Transverse colon (tissue), 4 donors: Measurements from ENCODE around the gene LGALS12. TPM values are rescaled to one million over a fixed set of nuclear protein-coding genes. Genes with fewer than 3 reads are reported as not detected.
"Not testable (repeated sequence)": the region's sequence is repeated elsewhere in the genome, so short reads cannot be mapped to it uniquely, and the experiment has no call there.

Experiments used
- DNase-seq: peaks from one replicate; pipeline ENCODE4 v3.0.0-alpha.2; 2019
- H3K27ac ChIP-seq, 4 donors: fragments of 200-600 bp; sonication (generic); 2 replicates each; pipeline ENCODE4 v1.5.1; 2016 to 2018; ENCODE audit warnings: inconsistent platforms in 4 of 4
- H3K27me3 ChIP-seq: fragments of 200-600 bp; sonication (generic); 2 replicates; pipeline ENCODE4 v1.5.1; 2017; ENCODE audit warnings: inconsistent platforms
- H3K36me3 ChIP-seq, 4 donors: fragments of 200-600 bp; sonication (generic); 2 replicates each; pipeline ENCODE4 v1.5.1; 2017 to 2019; ENCODE audit warnings: inconsistent platforms in 4 of 4
- H3K4me1 ChIP-seq, 4 donors: fragments of 200-600 bp; sonication (generic); 2 replicates each; pipeline ENCODE4 v1.5.1; 2017 to 2020; ENCODE audit warnings: inconsistent platforms in 4 of 4
- H3K4me3 ChIP-seq, 4 donors: fragments of 200-600 bp; sonication (generic); 1 replicate in 1 of 4; 2 replicates in 3 of 4; pipeline versions ENCODE4 v1.5.1 to v1.6.1; 2017 to 2019; ENCODE audit warnings: inconsistent platforms in 4 of 4
- H3K9me3 ChIP-seq, 2 donors: fragments of 200-600 bp; sonication (generic); 2 replicates each; pipeline ENCODE4 v1.5.1; 2017 to 2019; ENCODE audit warnings: inconsistent platforms in 2 of 2
- CTCF ChIP-seq, 5 experiments: fragments of 200-600 bp in 3 of 5; fragments of 450-650 bp in 2 of 5; sonication (generic) in 3 of 5; IDR thresholded peaks; 1 replicate in 2 of 5; 2 replicates in 3 of 5; pipeline ENCODE4 v1.5.1; 2016 to 2017; ENCODE audit warnings: antibody characterized with exemption in 5 of 5, inconsistent platforms in 3 of 5, mild to moderate bottlenecking in 2 of 5, moderate library complexity in 1 of 5
- EP300 ChIP-seq: sonication (generic); formaldehyde crosslinking; IDR thresholded peaks from one replicate; pipeline ENCODE4 v1.6.1; 2017; ENCODE audit warnings: antibody characterized with exemption, low read depth
- POLR2A ChIP-seq: fragments of 450-650 bp; IDR thresholded peaks from one replicate; pipeline ENCODE4 v1.6.1; 2016; ENCODE audit warnings: antibody characterized with exemption, mild to moderate bottlenecking, moderate library complexity
- POLR2AphosphoS5 ChIP-seq, 3 donors: sonication (generic); formaldehyde crosslinking; IDR thresholded peaks; one replicate each; pipeline ENCODE4 v1.6.1; 2016; ENCODE audit warnings: antibody characterized with exemption in 3 of 3
- WGBS, 2 donors: methylation state at CpG; one replicate each; pipeline ENCODE4 v1.1.5; 2018; ENCODE audit warnings: low coverage in 1 of 2; 5-methylcytosine and 5-hydroxymethylcytosine counted together
- in situ Hi-C, 4 donors: fragments of 200-750 bp; cut with MboI; loops; one replicate each; pipeline versions ENCODE4 v1.15.0 to v1.15.1; 2017; ENCODE audit warnings: low sequenced_read_pairs in 3 of 4, low pct_ligation_motif_present in 1 of 4, low pct_unique_long_range_greater_than_20kb in 1 of 4
- intact Hi-C: fragments of 100-400 bp; cut with DNase I; formaldehyde crosslinking; loops from one replicate; pipeline ENCODE4 v1.15.1; 2023; ENCODE audit warnings: low total_unique reads
- total RNA-seq, 4 donors: library from RNA; depleted of rRNA; stranded (reverse); fragments of >200 nt; gene quantifications; one replicate each; pipeline ENCODE4 v1.1.0, GENCODE V29; 2016

LGALS12 gene
- total RNA-seq, 4 donors from 2014 or later = 0.64 TPM; not detected in 3

- Histone ChIP-seq H3K36me3 (no peaks in the 10 kb centered on the region), H3K9me3 (no peaks in the 10 kb centered on the region), H3K27me3 (no peaks in the 10 kb centered on the region), H3K4me1 (no peaks in the 10 kb centered on the region), H3K27ac (no peak overlapping the region), H3K4me3 (no peak overlapping the region)
- intact Hi-C loops = loop anchor here (1.0 kb wide), 1 partner anchor 34 kb away; no protein-coding TSS in a partner anchor
- in situ Hi-C loops = no loop called here
- 85 to 91% methylated on average over 3 to 5 of the region's 5 CpGs for WGBS, 2 donors
- TF ChIP-seq EP300 (no peak), POLR2A (no peak), POLR2AphosphoS5 (IDR thresholded peaks at IDR 0.05) (no peak), CTCF (IDR thresholded peaks at IDR 0.05) (no peak)
- no peak for DNase-seq
Observed at GRCh38 chr11:63520606-63521170, 14.8 kb downstream of the LGALS12 start.

GRCh38 chr11:63521896-63522295 is 16.0 kb downstream of the LGALS12 start:
- no peaks in the 10 kb centered on the region for H3K4me1 ChIP-seq
- H3K27ac ChIP-seq = no peak overlapping the region
- in situ Hi-C loops = no loop called here
- no peak for DNase-seq
- 82 to 91% methylated on average over 2 of the region's 2 CpGs for WGBS, 2 donors
- intact Hi-C loops = no loop called here
- no peaks in the 10 kb centered on the region for H3K36me3 ChIP-seq
- H3K9me3 ChIP-seq = no peaks in the 10 kb centered on the region
- TF ChIP-seq POLR2A (no peak), CTCF (IDR thresholded peaks at IDR 0.05) (no peak), POLR2AphosphoS5 (IDR thresholded peaks at IDR 0.05) (no peak), EP300 (no peak)
- H3K27me3 ChIP-seq = no peaks in the 10 kb centered on the region
- no peak overlapping the region for H3K4me3 ChIP-seq

- WGBS, 2 donors = 60 to 67% methylated on average over 6 to 7 of the region's 7 CpGs
- Histone ChIP-seq H3K4me1 (no peaks in the 10 kb centered on the region), H3K9me3 (no peaks in the 10 kb centered on the region), H3K27me3 (no peaks in the 10 kb centered on the region), H3K4me3 (no peak overlapping the region), H3K36me3 (no peaks in the 10 kb centered on the region), H3K27ac (no peak overlapping the region)
- DNase-seq = no peak
- in situ Hi-C loops = no loop called here
- intact Hi-C loops = no loop called here
- TF ChIP-seq POLR2AphosphoS5 (IDR thresholded peaks at IDR 0.05) = no peak
- no peak for TF ChIP-seq POLR2A
Observed at GRCh38 chr11:63523151-63523550, 17.3 kb downstream of the LGALS12 start.

GRCh38 chr11:63527667-63528066 is 21.8 kb downstream of the LGALS12 start:
- no peak for TF ChIP-seq POLR2A
- TF ChIP-seq POLR2AphosphoS5 (IDR thresholded peaks at IDR 0.05) = no peak
- in situ Hi-C loops = no loop called here
- no peaks in the 10 kb centered on the region for H3K36me3 ChIP-seq
- WGBS, 2 donors = 63 to 70% methylated on average over 2 of the region's 2 CpGs
- peaks cover 0 to 7% (median 0%) of the 10 kb centered on the region in 4 donors for H3K4me1 ChIP-seq
- H3K27ac ChIP-seq = no peak overlapping the region
- H3K9me3 ChIP-seq = no peaks in the 10 kb centered on the region
- H3K4me3 ChIP-seq = no peak overlapping the region
- H3K27me3 ChIP-seq = no peaks in the 10 kb centered on the region
- intact Hi-C loops = no loop called here
- no peak for DNase-seq

- H3K27ac ChIP-seq, in situ Hi-C loops, H3K36me3 ChIP-seq, DNase-seq, H3K4me3 ChIP-seq, intact Hi-C loops, H3K4me1 ChIP-seq, H3K9me3 ChIP-seq, H3K27me3 ChIP-seq: not testable (repeated sequence)
- WGBS, 2 donors = 59 to 79% methylated on average over 3 to 8 of the region's 11 CpGs
Observed at GRCh38 chr11:63528156-63528555, 22.3 kb downstream of the LGALS12 start.

- H3K27me3 ChIP-seq, H3K4me3 ChIP-seq, in situ Hi-C loops, H3K27ac ChIP-seq, H3K9me3 ChIP-seq, H3K36me3 ChIP-seq, H3K4me1 ChIP-seq, intact Hi-C loops, DNase-seq: not testable (repeated sequence)
- WGBS, 2 donors = 40 to 68% methylated on average over 1 of the region's 3 CpGs
Observed at GRCh38 chr11:63528729-63529278, 22.9 kb downstream of the LGALS12 start.

- WGBS, 2 donors = 57 to 69% methylated on average over 3 to 6 of the region's 6 CpGs
- H3K27me3 ChIP-seq, H3K27ac ChIP-seq, H3K36me3 ChIP-seq, H3K4me1 ChIP-seq, in situ Hi-C loops, H3K4me3 ChIP-seq, DNase-seq, intact Hi-C loops, H3K9me3 ChIP-seq: not testable (repeated sequence)
Observed at GRCh38 chr11:63529373-63529772, 23.5 kb downstream of the LGALS12 start.
